NCI-H146 treated with DMSO at 0.1 percent for 48 hours (cell line): ENCODE data around the gene ERP27.

Experiments
- DNase-seq: peaks from one replicate; lab custom pipeline; 2025; ENCODE audit not compliant: unreplicated experiment; lab: John Stamatoyannopoulos, UW

The ERP27 gene

DNA sequence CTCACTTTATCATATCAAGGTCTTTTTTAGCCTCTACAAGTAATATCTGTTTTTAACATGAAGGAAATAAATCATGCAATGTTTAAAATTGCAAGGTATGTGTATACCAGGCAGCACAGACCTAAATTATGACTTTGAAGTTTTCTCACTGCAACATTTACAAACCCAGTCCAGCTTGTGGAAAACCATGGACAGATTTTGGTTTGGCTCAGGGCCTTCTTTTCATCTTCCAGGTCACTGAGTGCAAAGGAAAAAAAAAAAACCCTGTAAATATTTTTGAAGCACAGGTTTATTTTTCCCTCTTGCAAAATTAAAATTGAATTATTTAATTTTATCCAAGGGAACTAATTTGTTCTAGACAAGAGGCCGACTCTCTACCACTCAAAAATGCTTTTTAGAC is 66.5 kb downstream of the ERP27 start:
- no peak for DNase-seq

DNA sequence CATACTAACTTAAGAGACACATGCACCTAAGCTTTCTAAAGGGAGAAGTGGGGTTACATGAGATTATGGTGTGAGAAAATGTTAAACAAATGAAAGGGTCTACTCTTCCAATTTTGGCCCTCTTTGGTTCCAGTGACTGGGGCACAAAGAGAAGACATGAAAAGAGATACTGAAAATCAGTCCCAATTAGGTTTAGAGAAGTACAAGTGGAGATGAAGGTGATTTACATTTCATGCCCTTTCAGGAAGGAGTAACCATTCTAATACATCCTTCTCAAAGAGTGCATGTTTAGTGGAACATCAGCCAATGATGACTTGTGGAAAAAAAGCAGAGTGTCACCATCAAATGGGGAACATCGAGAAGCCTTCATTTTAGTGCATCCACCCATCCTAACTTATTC is 67.1 kb downstream of the ERP27 start:
- DNase-seq: no peak

DNA sequence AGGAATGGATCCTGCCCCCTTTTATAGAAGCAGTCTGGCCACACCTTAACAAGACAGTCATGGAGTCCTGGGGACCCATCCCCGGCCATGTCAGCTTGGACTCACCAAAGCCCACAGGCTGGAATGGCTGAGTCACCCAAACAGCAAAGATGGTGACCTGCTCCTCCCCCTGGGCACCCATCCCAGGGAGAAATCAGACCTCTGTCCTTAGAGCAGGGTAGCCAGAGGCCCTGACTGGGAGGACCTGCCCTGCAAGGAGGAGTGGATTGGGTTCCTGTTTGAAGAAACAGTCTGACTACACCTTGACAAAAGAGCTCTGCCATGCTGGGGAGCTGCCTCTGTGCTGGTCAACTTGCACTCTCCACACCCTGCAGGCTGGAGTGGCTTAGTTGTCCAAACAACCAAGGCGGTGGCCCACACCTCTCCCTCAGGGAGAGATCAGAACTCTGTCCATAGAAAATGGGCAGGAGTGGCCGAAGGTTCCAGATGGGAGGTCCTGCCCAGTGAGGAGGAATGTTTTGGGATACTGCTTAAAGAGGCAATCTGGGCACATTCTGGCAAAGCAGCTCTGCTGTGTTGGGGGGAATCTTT is 69.3 kb downstream of the ERP27 start:
- no peak for DNase-seq
